T-helper 22 cell (primary cell): ENCODE measurements around the gene NDUFV2.
A peak's percentile ranks its signal among the peaks of the same experiment; 100 is the strongest.
"Not testable (repeated sequence)": the region's sequence is repeated elsewhere in the genome, so short reads cannot be mapped to it uniquely, and the experiment has no call there.

Experiments used
- DNase-seq: peaks from one replicate; pipeline ENCODE4 v3.0.0-alpha.2; 2020; ENCODE audit warnings: low read depth

NDUFV2 gene

GRCh38 chr18:9102508-9103375 is at the start of gene NDUFV2:
Gene NDUFV2 (plus strand): TSS chr18:9102699. CDS start chr18:9102744, 45 bp downstream.
- peak; percentile 93 for DNase-seq

- no peak for DNase-seq
Observed at GRCh38 chr18:9053814-9054213, 48.7 kb upstream of the NDUFV2 start.

GRCh38 chr18:9055185-9055584 is 47.3 kb upstream of the NDUFV2 start:
- no peak for DNase-seq

- DNase-seq = no peak
Observed at GRCh38 chr18:9055626-9056025, 46.9 kb upstream of the NDUFV2 start.

- no peak for DNase-seq
Observed at GRCh38 chr18:9057646-9058045, 44.9 kb upstream of the NDUFV2 start.

GRCh38 chr18:9058406-9058805 is 44.1 kb upstream of the NDUFV2 start:
- DNase-seq = no peak

- no peak for DNase-seq
Observed at GRCh38 chr18:9062418-9062751, 40.1 kb upstream of the NDUFV2 start.

GRCh38 chr18:9065864-9066263 is 36.6 kb upstream of the NDUFV2 start:
- no peak for DNase-seq

GRCh38 chr18:9066358-9066757 is 36.1 kb upstream of the NDUFV2 start:
- DNase-seq = no peak

GRCh38 chr18:9066817-9067306 is 35.6 kb upstream of the NDUFV2 start:
- no peak for DNase-seq

GRCh38 chr18:9067823-9068222 is 34.7 kb upstream of the NDUFV2 start:
- DNase-seq = no peak

- DNase-seq = no peak
Observed at GRCh38 chr18:9068346-9068745, 34.2 kb upstream of the NDUFV2 start.

- DNase-seq = no peak
Observed at GRCh38 chr18:9069601-9070000, 32.9 kb upstream of the NDUFV2 start.

GRCh38 chr18:9070212-9070611 is 32.3 kb upstream of the NDUFV2 start:
- DNase-seq = no peak

GRCh38 chr18:9079818-9080528 is 22.5 kb upstream of the NDUFV2 start:
- no peak for DNase-seq

GRCh38 chr18:9081940-9082339 is 20.6 kb upstream of the NDUFV2 start:
- no peak for DNase-seq

- peak; percentile 13 for DNase-seq
Observed at GRCh38 chr18:9082711-9083510, 19.6 kb upstream of the NDUFV2 start.

GRCh38 chr18:9086015-9086414 is 16.5 kb upstream of the NDUFV2 start:
- no peak for DNase-seq

- DNase-seq = no peak
Observed at GRCh38 chr18:9086624-9087023, 15.9 kb upstream of the NDUFV2 start.

GRCh38 chr18:9087144-9087543 is 15.4 kb upstream of the NDUFV2 start:
- no peak for DNase-seq

- no peak for DNase-seq
Observed at GRCh38 chr18:9088252-9088651, 14.2 kb upstream of the NDUFV2 start.

- DNase-seq = not testable (repeated sequence)
Observed at GRCh38 chr18:9088727-9089126, 13.8 kb upstream of the NDUFV2 start.
